ENCODE results near the gene NLGN4X. TPM values are rescaled to one million over a fixed set of nuclear protein-coding genes. Genes with fewer than 3 reads are reported as not detected.

The NLGN4X gene
- total RNA-seq, 2 experiments from 2014 or later: 0.08 to 0.11 TPM

DNA sequence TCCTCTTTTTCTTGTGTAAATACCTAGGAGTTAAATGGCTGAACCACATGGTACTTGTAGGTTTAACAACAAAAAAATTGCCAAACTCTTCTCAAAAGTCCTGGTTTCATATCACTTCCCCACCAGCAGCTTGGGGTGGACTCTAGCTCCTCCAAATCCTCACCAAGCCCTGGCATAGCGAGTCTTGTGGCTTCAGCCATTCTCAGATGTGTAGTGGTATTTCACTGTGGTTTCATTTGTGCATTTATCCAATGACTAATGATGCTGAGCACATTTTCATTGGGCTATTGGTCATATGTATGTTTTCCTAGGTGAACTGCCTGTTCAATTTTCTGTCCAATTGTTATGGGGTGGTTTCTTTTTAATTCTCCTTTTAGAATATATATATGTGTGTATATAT, 249.3 kb downstream of the NLGN4X start:
- intact Hi-C loops (cut with DNase I, micrococcal nuclease): no loop called here
- CTCF ChIA-PET: no interaction called here

DNA sequence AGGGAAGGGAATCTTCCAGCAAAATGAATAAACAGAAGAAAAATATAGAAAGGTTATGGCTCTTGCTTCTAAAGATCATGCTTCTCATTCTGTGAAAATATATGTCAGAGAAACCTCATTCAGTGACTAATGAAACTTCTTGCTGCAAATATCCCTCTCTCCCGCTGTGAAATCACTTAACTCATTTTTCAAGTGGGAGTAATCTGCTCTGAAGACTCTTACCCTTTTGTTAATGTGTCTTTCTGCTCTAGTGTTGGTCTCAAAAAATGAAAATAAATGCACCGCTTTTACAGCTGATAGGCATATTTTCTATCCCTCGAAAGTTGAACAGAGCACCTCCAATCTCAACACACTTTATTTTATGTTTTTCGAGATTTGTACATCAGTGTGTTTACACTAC, 252.3 kb downstream of the NLGN4X start:
- no peak overlapping the region for H3K4me3 Mint-ChIP-seq
- intact Hi-C loops (cut with DNase I, micrococcal nuclease): no loop called here
- no peaks in the 10 kb centered on the region for H3K27me3 Mint-ChIP-seq
- no peaks in the 10 kb centered on the region for H3K36me3 ChIP-seq (ENCODE audit: insufficient read depth, low read length)
- TF ChIP-seq CTCF (IDR thresholded peaks at IDR 0.05): no peak
- H3K4me1 Mint-ChIP-seq (ENCODE audit: low read depth): no peaks in the 10 kb centered on the region
- no peak overlapping the region for H3K27ac ChIP-seq (ENCODE audit: low read depth in 1 of 2, low read length in 2 of 2)
- POLR2A ChIA-PET: no interaction called here
- H3K4me3 ChIP-seq (ENCODE audit: low read length): no peak overlapping the region
- no peaks in the 10 kb centered on the region for H3K36me3 Mint-ChIP-seq (ENCODE audit: low read depth)
- ATAC-seq (ENCODE audit: poor library complexity) (no peak), DNase-seq (no peak)
- H3K27me3 ChIP-seq (ENCODE audit: control insufficient read depth in 1 of 2, insufficient read depth in 2 of 2, low read length in 2 of 2): no peaks in the 10 kb centered on the region
- H3K27ac Mint-ChIP-seq: no peak overlapping the region
- no peaks in the 10 kb centered on the region for H3K4me1 ChIP-seq (ENCODE audit: insufficient read depth, low read length)
- CTCF ChIA-PET: no interaction called here
- no peaks in the 10 kb centered on the region for H3K9me3 Mint-ChIP-seq
- H3K9me3 ChIP-seq (ENCODE audit: control insufficient read depth in 1 of 2, insufficient read depth in 1 of 2, low read length in 2 of 2): no peaks in the 10 kb centered on the region

More for the DNA sequence above, 249.3 kb downstream of the NLGN4X start:
- H3K9me3 ChIP-seq (ENCODE audit: control insufficient read depth in 1 of 2, insufficient read depth in 1 of 2, low read length in 2 of 2): no peaks in the 10 kb centered on the region
- no peak overlapping the region for H3K27ac ChIP-seq (ENCODE audit: low read depth in 1 of 2, low read length in 2 of 2)
- no peak overlapping the region for H3K4me3 Mint-ChIP-seq
- H3K36me3 ChIP-seq (ENCODE audit: insufficient read depth, low read length): no peaks in the 10 kb centered on the region
- no peaks in the 10 kb centered on the region for H3K36me3 Mint-ChIP-seq (ENCODE audit: low read depth)
- no peak for DNase-seq
- POLR2A ChIA-PET: no interaction called here
- H3K4me1 ChIP-seq (ENCODE audit: insufficient read depth, low read length): no peaks in the 10 kb centered on the region
- ATAC-seq (ENCODE audit: poor library complexity): no peak
- H3K27ac Mint-ChIP-seq: no peak overlapping the region
- no peak for TF ChIP-seq CTCF (IDR thresholded peaks at IDR 0.05)
- no peaks in the 10 kb centered on the region for H3K27me3 ChIP-seq (ENCODE audit: control insufficient read depth in 1 of 2, insufficient read depth in 2 of 2, low read length in 2 of 2)
- no peak overlapping the region for H3K4me3 ChIP-seq (ENCODE audit: low read length)
- no peaks in the 10 kb centered on the region for H3K4me1 Mint-ChIP-seq (ENCODE audit: low read depth)
- no peaks in the 10 kb centered on the region for H3K27me3 Mint-ChIP-seq
- no peaks in the 10 kb centered on the region for H3K9me3 Mint-ChIP-seq

- Mint-ChIP-seq H3K9me3 (no peaks in the 10 kb centered on the region), H3K36me3 (ENCODE audit: low read depth) (no peaks in the 10 kb centered on the region), H3K4me1 (ENCODE audit: low read depth) (no peaks in the 10 kb centered on the region), H3K4me3 (no peak overlapping the region), H3K27ac (no peak overlapping the region), H3K27me3 (no peaks in the 10 kb centered on the region)
- Histone ChIP-seq H3K9me3 (ENCODE audit: control insufficient read depth in 1 of 2, insufficient read depth in 1 of 2, low read length in 2 of 2) (no peaks in the 10 kb centered on the region), H3K36me3 (ENCODE audit: insufficient read depth, low read length) (no peaks in the 10 kb centered on the region), H3K4me3 (ENCODE audit: low read length) (no peak overlapping the region), H3K4me1 (ENCODE audit: insufficient read depth, low read length) (no peaks in the 10 kb centered on the region), H3K27ac (ENCODE audit: low read depth in 1 of 2, low read length in 2 of 2) (no peak overlapping the region), H3K27me3 (ENCODE audit: control insufficient read depth in 1 of 2, insufficient read depth in 2 of 2, low read length in 2 of 2) (no peaks in the 10 kb centered on the region)
- ChIA-PET POLR2A (no interaction called here), CTCF (no interaction called here)
- TF ChIP-seq CTCF (IDR thresholded peaks at IDR 0.05): no peak
- DNase-seq (no peak), ATAC-seq (ENCODE audit: poor library complexity) (no peak)
- intact Hi-C loops (cut with DNase I, micrococcal nuclease): no loop called here
Measured at GRCh38 chrX:5971300-5971699, 257.4 kb downstream of the NLGN4X start.
